Ishikawa (cell line): ENCODE measurements around the gene GRIK4.

Experiments used
- CEBPB ChIP-seq: IDR thresholded peaks from 2 replicates; pipeline ENCODE4 v1.6.1; 2012
- EGR1 ChIP-seq: IDR thresholded peaks from 2 replicates; pipeline ENCODE4 v1.6.1; 2012
- EP300 ChIP-seq: IDR thresholded peaks from 2 replicates; pipeline ENCODE4 v1.6.1; 2012; ENCODE audit warnings: borderline replicate concordance
- MAX ChIP-seq: IDR thresholded peaks from 2 replicates; pipeline ENCODE4 v1.6.1; 2012
- RAD21 ChIP-seq: IDR thresholded peaks from 2 replicates; pipeline ENCODE4 v1.6.1; 2012; ENCODE audit warnings: low read depth
- TAF1 ChIP-seq: IDR thresholded peaks from 2 replicates; pipeline ENCODE4 v1.6.1; 2012; ENCODE audit warnings: low read depth, mild to moderate bottlenecking
- TCF12 ChIP-seq: IDR thresholded peaks from 2 replicates; pipeline ENCODE4 v1.6.1; 2012; ENCODE audit warnings: low read depth
- USF1 ChIP-seq: IDR thresholded peaks from 2 replicates; pipeline ENCODE4 v1.6.1; 2012
- YY1 ChIP-seq: IDR thresholded peaks from 2 replicates; pipeline ENCODE4 v1.6.1; 2012; ENCODE audit warnings: low read depth
- ZBTB7A ChIP-seq: IDR thresholded peaks from 2 replicates; pipeline ENCODE4 v1.6.1; 2012; ENCODE audit warnings: low read depth

DNA sequence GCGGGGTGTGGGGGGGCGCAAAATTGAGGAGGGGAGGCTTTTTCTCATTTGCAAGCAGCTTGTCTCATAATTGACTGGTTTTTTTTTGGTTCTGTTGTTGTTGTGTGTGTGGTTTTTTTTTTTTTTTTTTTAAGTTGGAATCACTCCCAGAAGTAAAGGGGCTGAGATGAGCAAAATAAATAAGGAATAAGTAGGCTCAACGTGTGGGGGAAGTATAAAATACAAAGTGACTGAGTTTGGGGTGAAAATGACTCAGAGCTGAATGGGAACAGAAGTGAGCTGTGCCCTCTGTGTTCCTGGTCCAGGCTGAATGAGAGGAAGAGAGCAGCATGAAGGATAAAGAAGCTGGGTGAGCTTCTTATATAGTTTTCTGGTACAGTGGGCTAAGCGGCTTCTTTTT lies 90.0 kb downstream of the GRIK4 start:
- TF ChIP-seq ZBTB7A (no peak), YY1 (no peak), USF1 (no peak), TCF12 (no peak), EP300 (no peak), TAF1 (no peak), EGR1 (no peak), RAD21 (no peak), MAX (no peak), CEBPB (no peak)
